Suprapubic skin (tissue), 4 donors: ENCODE measurements around the gene ZDHHC5.

Source experiments
- EP300 ChIP-seq: sonication (generic); formaldehyde crosslinking; IDR thresholded peaks from one replicate; pipeline ENCODE4 v1.6.1; 2017; ENCODE audit warnings: antibody characterized with exemption
- POLR2A ChIP-seq, 2 donors: fragments of 450-650 bp; IDR thresholded peaks; one replicate each; pipeline ENCODE4 v1.6.1; 2017; ENCODE audit warnings: antibody characterized with exemption in 2 of 2, mild to moderate bottlenecking in 2 of 2, moderate library complexity in 2 of 2
- POLR2AphosphoS5 ChIP-seq, 3 donors: sonication (generic); formaldehyde crosslinking; IDR thresholded peaks; one replicate each; pipeline ENCODE4 v1.6.1; 2017; ENCODE audit warnings: antibody characterized with exemption in 3 of 3
- TF ChIP-seq, protein P1 (sequence below), 2 donors: fragments of 200-600 bp in 1 of 2; fragments of 450-650 bp in 1 of 2; sonication (generic) in 1 of 2; IDR thresholded peaks; one replicate each; pipeline ENCODE4 v1.5.1; 2016 to 2019; ENCODE audit warnings: antibody characterized with exemption in 2 of 2, mild to moderate bottlenecking in 1 of 2, moderate library complexity in 1 of 2

DNA sequence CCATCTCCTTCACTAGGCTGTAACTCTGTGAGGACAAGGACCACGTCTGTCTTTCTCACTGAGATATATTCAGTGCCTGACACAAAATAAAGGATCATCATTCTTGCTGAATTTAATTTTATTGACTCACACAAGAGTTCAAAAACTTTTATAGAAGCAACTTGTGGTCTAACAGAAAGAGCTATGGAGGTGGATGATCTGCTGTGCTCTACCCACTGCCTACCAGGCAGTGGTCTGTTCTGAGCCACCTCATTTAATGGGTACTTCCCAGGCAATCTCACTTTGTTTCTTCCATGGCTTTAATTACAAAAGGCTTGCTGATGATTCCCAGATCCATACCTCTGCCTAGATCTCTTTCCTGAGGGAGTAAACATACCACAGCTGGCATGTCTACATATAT lies 79.0 kb downstream of the ZDHHC5 start:
- TF ChIP-seq, protein P1, sequence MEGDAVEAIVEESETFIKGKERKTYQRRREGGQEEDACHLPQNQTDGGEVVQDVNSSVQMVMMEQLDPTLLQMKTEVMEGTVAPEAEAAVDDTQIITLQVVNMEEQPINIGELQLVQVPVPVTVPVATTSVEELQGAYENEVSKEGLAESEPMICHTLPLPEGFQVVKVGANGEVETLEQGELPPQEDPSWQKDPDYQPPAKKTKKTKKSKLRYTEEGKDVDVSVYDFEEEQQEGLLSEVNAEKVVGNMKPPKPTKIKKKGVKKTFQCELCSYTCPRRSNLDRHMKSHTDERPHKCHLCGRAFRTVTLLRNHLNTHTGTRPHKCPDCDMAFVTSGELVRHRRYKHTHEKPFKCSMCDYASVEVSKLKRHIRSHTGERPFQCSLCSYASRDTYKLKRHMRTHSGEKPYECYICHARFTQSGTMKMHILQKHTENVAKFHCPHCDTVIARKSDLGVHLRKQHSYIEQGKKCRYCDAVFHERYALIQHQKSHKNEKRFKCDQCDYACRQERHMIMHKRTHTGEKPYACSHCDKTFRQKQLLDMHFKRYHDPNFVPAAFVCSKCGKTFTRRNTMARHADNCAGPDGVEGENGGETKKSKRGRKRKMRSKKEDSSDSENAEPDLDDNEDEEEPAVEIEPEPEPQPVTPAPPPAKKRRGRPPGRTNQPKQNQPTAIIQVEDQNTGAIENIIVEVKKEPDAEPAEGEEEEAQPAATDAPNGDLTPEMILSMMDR (IDR thresholded peaks at IDR 0.05), result no peak
- TF ChIP-seq POLR2A (IDR thresholded peaks at IDR 0.05) (no peak), EP300 (no peak), POLR2AphosphoS5 (IDR thresholded peaks at IDR 0.05) (no peak)
